ENCODE data around the gene POLR3B.

The POLR3B gene

DNA sequence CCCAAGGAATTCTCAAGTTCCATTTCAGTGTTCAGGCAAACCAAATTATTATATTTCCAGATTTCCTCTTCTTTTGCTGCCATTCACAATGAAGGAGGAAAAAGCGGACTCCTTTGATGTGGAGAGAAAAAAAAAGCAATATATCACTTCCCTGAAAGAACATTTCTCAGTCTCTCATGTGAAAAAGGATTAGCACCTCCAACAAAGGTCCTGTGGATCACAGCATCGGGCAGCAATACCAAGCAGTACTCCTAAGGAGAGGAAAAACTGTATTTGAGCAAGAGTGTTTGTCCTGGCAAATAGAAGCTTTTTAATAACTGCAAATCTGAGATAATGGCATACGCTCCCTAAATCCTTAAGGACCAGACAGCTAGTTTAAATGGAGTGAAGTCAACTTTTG lies 131.3 kb downstream of the POLR3B start:
- no peak for DNase-seq
- Mint-ChIP-seq H3K9me3 (no peaks in the 10 kb centered on the region), H3K27me3 (no peaks in the 10 kb centered on the region), H3K27ac (no peak overlapping the region), H3K4me3 (no peak overlapping the region), H3K36me3 (peaks cover 13 to 38% of the 10 kb centered on the region in 2 donors), H3K4me1 (peaks cover 4 to 7% of the 10 kb centered on the region in 2 donors)
- no peak for ATAC-seq (replicated peaks)

DNA sequence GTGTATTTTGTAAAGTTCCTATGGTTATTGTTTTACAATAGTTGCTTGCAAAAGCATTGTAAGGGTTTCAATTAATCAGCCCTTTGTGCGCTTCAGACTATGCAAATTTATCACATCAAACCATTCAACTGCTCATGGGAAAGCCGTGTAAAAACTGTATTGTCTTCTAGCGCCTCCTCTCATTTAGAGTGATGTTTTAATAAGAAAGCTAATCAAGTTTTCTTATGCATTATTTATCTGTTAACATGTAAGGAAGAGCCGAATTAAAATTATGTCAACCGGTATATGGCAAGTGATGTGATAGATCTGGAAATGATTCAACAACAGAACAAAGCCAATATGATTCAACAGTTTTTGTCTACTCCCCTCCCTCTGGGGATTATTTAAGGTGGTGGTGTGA lies 132.7 kb downstream of the POLR3B start:
- no peaks in the 10 kb centered on the region for H3K27me3 Mint-ChIP-seq
- H3K36me3 Mint-ChIP-seq, result peaks cover 3 to 28% of the 10 kb centered on the region in 2 donors
- H3K27ac Mint-ChIP-seq, result no peak overlapping the region
- DNase-seq (no peak), ATAC-seq (replicated peaks) (no peak)
- no peaks in the 10 kb centered on the region for H3K9me3 Mint-ChIP-seq
- no peak overlapping the region for H3K4me3 Mint-ChIP-seq
- peaks cover 4 to 7% of the 10 kb centered on the region in 2 donors for H3K4me1 Mint-ChIP-seq

DNA sequence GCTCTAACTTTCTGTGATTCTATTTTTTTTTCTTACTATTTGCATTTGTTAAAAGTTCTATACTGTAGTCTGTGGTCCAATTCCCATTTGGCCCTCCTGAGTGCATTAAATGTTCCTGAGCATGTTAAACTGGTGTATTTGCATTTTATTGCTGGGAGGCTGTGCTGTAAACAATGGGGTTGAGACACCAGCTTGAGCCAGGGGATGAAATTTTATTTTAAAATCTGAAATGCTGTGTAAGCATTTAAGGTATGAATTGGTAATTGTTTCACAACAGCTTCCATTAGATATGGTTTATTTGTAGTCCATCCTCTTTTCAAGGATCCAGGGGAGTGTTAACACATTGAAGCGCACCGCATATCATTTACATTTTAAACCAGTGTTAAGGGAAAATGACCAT lies 135.3 kb downstream of the POLR3B start:
- no peak for ATAC-seq (replicated peaks)
- Mint-ChIP-seq H3K9me3 (no peaks in the 10 kb centered on the region), H3K4me3 (no peak overlapping the region), H3K36me3 (peaks cover 6 to 31% of the 10 kb centered on the region in 2 donors), H3K27ac (no peak overlapping the region), H3K27me3 (no peaks in the 10 kb centered on the region), H3K4me1 (peaks cover under 1 to 2% of the 10 kb centered on the region in 2 donors)
- no peak for DNase-seq

DNA sequence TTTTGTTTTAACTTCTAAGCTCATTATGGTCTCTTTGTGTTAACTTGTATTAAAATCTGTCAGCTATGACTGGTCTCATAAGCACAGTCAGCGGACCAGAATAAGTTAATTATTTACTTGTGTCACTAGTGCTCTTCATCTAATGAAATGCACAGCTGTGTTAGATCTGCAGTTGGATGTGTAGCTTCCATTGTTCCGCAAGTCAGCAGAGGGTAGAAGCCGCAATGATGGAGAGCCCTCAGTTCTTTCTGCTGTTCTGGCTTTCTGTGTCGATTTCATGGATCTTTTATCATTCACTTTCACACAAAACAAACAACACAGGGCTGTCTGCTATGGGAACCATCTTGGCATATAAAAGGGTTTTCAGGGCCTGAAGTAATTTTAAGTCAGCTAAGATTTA lies 136.0 kb downstream of the POLR3B start:
- no peaks in the 10 kb centered on the region for H3K27me3 Mint-ChIP-seq
- no peaks in the 10 kb centered on the region for H3K4me1 Mint-ChIP-seq
- H3K4me3 Mint-ChIP-seq, result no peak overlapping the region
- peaks cover 13 to 37% of the 10 kb centered on the region in 2 donors for H3K36me3 Mint-ChIP-seq
- no peak overlapping the region for H3K27ac Mint-ChIP-seq
- ATAC-seq (replicated peaks) (no peak), DNase-seq (no peak)
- no peaks in the 10 kb centered on the region for H3K9me3 Mint-ChIP-seq

DNA sequence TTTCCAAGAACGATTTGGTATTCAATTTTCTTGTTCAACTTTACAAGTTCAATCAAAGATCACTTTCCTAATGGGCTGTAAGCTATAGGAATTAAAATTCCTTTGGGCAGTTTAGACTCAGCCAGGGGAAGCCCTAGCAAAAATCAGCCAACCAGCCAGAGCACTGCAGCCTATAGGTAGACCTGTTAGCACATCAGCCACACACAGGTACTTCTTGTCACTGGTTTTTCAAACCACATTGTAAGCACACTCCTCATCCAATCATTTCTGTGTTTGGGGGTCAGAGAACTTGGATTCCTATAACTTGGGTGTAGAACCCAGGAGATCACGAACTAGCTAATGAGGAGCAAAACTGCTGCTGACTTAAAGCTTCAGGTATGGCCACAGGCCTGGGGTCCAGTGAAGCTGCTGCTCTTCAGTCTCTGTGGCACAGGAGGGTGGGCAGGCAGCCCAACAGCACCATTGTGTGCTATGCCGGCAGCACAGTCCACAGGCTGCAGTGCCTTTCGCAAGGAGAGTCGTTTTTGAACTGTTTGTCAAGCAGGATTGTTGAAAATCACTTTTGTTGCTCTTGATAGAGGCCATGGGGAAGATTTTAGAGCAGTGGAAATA lies 137.9 kb downstream of the POLR3B start:
- no peak for ATAC-seq (replicated peaks)
- peaks cover 21 to 49% of the 10 kb centered on the region in 2 donors for H3K36me3 Mint-ChIP-seq
- no peak for DNase-seq
- H3K27ac Mint-ChIP-seq, result no peak overlapping the region
- H3K4me1 Mint-ChIP-seq, result no peaks in the 10 kb centered on the region
- H3K9me3 Mint-ChIP-seq, result no peaks in the 10 kb centered on the region
- H3K27me3 Mint-ChIP-seq, result no peaks in the 10 kb centered on the region
- H3K4me3 Mint-ChIP-seq, result no peak overlapping the region

DNA sequence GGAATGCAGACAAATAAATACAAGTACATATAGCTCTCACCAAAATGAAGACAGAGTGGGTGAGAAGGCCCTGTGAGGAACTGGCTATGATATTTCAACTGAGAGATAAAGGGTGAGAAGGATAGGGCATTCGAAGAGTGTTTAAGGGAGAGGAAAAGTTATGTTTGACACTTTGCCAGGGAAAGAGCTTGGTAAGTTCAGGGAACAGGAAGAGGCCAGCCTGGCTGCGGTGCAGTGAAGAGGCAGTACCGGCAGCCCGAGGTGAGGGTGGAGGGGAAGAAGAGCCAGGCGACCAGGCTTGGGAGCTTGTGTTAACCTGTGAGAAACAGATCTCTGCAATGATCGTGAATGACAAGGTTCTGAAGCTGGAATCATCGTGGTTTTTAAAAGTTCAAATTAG lies 140.5 kb downstream of the POLR3B start:
- Mint-ChIP-seq H3K27ac (no peak overlapping the region), H3K4me1 (no peaks in the 10 kb centered on the region), H3K4me3 (no peak overlapping the region), H3K27me3 (no peaks in the 10 kb centered on the region), H3K9me3 (no peaks in the 10 kb centered on the region), H3K36me3 (peaks cover 39 to 60% of the 10 kb centered on the region in 2 donors)
- ATAC-seq (replicated peaks) (no peak), DNase-seq (no peak)

DNA sequence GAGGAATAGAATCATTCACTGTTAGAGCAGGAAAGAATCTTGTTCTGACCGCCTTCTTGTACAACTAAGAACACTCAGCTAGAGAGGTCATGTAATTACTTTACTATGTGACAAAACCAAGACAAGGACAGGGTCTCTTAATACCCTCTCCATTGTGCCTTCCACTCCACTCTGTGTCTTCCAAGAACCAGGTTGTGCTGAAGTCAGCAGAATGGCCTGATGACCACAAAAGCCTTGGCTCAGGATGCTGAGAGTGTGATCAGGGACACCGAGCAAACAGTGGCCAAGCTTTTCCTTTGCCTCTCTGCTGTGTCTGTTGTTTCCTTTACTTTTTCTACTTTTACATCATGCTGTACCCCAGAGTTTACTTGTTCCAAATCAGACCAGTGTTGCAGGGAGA lies 142.1 kb downstream of the POLR3B start:
- H3K27ac Mint-ChIP-seq, result no peak overlapping the region
- no peaks in the 10 kb centered on the region for H3K4me1 Mint-ChIP-seq
- DNase-seq (no peak), ATAC-seq (replicated peaks) (no peak)
- peaks cover 41 to 60% of the 10 kb centered on the region in 2 donors for H3K36me3 Mint-ChIP-seq
- H3K4me3 Mint-ChIP-seq, result no peak overlapping the region
- H3K9me3 Mint-ChIP-seq, result no peaks in the 10 kb centered on the region
- no peaks in the 10 kb centered on the region for H3K27me3 Mint-ChIP-seq

DNA sequence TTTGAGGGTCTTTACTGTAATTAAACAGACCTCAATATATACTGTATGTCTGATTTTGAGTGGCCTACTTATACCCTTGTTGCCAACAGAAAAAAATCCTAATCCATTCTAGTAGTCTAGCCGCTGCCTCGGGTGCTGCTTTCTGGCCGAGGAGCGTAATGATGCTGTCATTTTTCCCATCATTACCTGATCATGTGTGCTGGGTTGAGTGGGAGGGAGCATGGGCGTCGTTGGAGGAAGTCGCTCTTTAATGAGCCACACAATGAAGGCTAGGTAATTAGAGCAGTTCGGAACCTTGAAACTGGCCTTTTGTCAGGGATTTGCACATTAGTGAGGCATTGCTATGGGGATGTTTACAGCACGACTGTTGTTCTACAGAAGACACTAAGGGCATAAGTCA lies 149.1 kb downstream of the POLR3B start:
- H3K9me3 Mint-ChIP-seq, result no peaks in the 10 kb centered on the region
- no peak overlapping the region for H3K4me3 Mint-ChIP-seq
- DNase-seq, result no peak
- peaks cover 44 to 67% of the 10 kb centered on the region in 2 donors for H3K36me3 Mint-ChIP-seq
- no peaks in the 10 kb centered on the region for H3K27me3 Mint-ChIP-seq
- H3K27ac Mint-ChIP-seq, result no peak overlapping the region
- no peaks in the 10 kb centered on the region for H3K4me1 Mint-ChIP-seq
- ATAC-seq (replicated peaks), result no peak

DNA sequence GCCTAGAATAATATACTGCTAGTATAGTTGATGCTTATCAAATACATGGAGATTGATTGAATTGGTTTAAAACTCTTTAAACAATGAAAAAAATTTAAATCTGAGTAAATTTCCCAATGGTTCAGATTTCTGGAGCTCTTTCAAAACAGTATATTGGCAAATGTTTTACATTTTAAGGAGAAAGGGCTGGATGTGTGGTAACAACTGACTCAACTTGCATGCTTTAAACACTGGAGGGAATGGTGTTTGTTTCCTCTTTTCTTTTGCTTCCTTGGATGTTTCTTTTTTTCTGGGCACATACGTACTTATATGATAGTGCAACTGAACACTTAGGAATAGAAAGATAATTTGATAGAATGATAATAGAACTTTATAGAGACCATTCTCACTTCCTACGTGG lies 151.4 kb downstream of the POLR3B start:
- Mint-ChIP-seq H3K36me3 (peaks cover 36 to 66% of the 10 kb centered on the region in 2 donors), H3K4me3 (no peak overlapping the region), H3K27me3 (no peaks in the 10 kb centered on the region), H3K9me3 (peaks cover 2 to 4% of the 10 kb centered on the region in 2 donors), H3K27ac (no peak overlapping the region), H3K4me1 (no peaks in the 10 kb centered on the region)
- ATAC-seq (replicated peaks) (no peak), DNase-seq (no peak)

DNA sequence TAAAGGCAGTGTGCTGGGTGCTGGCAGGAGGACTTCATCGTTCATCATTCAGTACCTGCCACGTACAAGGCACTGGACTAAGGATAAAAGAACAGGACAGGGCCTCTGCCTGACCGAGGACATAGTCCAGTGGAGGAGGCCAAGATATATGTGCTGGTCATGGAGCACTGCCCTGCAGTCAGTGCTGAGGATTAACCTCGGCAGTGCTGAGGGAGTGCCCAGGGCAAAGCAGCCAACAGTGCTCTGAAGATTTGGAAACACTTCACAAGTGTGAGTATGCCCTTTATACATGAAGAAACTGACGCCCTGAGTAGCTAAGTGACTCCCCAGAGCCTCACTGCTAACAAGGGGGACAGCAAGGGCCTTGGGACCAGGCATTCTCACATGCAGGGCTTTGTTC lies 153.8 kb downstream of the POLR3B start:
- Mint-ChIP-seq H3K27me3 (no peaks in the 10 kb centered on the region), H3K4me1 (no peaks in the 10 kb centered on the region)
- ATAC-seq (replicated peaks), result no peak

DNA sequence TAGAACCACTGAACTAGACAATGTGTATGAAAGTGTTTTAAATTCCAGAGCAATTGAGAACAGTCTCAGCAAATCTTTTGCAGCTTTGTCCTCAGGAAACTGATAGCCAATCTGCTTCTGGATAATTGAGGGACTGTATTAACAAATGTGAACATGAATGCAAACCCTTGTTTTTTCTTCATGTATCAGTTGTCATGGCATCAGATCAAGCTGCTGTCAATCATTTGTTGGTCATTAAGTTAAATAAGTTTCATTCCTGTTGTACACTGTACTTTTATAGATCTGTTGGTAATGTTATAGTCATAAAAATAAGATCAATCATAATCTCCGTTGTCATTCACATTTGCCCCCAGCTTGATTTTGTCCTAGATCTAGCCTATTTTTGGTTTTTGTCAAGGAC lies 159.8 kb downstream of the POLR3B start:
- peaks cover 8 to 19% of the 10 kb centered on the region in 2 donors for H3K27me3 Mint-ChIP-seq
- ATAC-seq (replicated peaks), result no peak

More for the DNA sequence above, 153.8 kb downstream of the POLR3B start:
- Mint-ChIP-seq H3K36me3 (peaks cover 28 to 47% of the 10 kb centered on the region in 2 donors), H3K9me3 (peaks cover 2 to 4% of the 10 kb centered on the region in 2 donors), H3K27ac (no peak overlapping the region), H3K4me3 (no peak overlapping the region)
- no peak for DNase-seq

DNA sequence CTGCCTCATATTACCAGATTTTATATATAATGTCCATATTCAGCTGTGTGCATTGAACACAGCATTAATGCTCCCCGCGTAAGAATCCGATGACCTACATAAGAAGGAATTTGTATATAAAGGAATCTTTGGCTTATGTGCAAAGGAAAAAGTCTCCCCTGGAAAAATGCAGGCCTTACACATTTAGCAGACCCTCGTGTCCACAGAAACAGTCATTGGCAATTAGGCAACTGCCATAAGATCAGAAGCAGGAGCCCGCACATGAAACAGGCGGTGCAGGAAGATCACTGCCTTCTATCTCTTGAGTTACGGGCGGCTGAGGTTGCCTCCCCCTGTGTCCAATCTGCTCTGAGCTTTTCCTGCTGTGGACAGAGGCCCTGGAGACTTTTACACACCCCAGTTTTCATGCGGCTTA lies 162.1 kb downstream of the POLR3B start:
- Mint-ChIP-seq H3K4me3 (no peak overlapping the region), H3K27me3 (peaks cover 14 to 39% of the 10 kb centered on the region in 2 donors), H3K9me3 (peaks cover 0 to 1% of the 10 kb centered on the region in 2 donors), H3K4me1 (peaks cover 0 to 2% of the 10 kb centered on the region in 2 donors), H3K27ac (no peak overlapping the region), H3K36me3 (no peaks in the 10 kb centered on the region)
- ATAC-seq (replicated peaks) (no peak), DNase-seq (no peak)

More for the DNA sequence above, 159.8 kb downstream of the POLR3B start:
- Mint-ChIP-seq H3K4me3 (no peak overlapping the region), H3K36me3 (peaks cover 4 to 10% of the 10 kb centered on the region in 2 donors), H3K4me1 (no peaks in the 10 kb centered on the region), H3K27ac (no peak overlapping the region), H3K9me3 (peaks cover 2 to 4% of the 10 kb centered on the region in 2 donors)
- no peak for DNase-seq

DNA sequence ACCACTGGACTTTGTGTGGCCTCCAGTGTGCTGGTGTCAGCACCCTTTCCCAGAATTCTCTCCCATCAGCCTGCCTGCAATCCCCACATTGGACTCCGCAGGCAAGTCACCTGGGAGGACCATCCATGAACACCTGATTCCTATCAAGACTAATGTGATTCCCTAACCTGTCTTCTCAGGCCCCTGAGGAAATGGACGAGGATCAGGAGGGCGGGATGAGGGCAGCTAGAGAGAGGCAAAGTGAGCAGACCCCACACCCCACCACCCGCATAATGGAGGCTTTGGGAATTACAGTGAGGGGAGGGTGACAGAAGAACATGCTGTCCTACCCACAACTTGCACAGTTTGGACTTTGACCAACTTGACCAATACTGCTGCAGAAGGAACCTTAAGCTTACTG lies 164.4 kb downstream of the POLR3B start:
- H3K4me1 Mint-ChIP-seq, result peaks cover 0 to 2% of the 10 kb centered on the region in 2 donors
- DNase-seq (no peak), ATAC-seq (replicated peaks) (no peak)
- no peak overlapping the region for H3K27ac Mint-ChIP-seq
- H3K36me3 Mint-ChIP-seq, result no peaks in the 10 kb centered on the region
- peaks cover 15 to 40% of the 10 kb centered on the region in 2 donors for H3K27me3 Mint-ChIP-seq
- H3K4me3 Mint-ChIP-seq, result no peak overlapping the region
- peaks cover 0 to 1% of the 10 kb centered on the region in 2 donors for H3K9me3 Mint-ChIP-seq

DNA sequence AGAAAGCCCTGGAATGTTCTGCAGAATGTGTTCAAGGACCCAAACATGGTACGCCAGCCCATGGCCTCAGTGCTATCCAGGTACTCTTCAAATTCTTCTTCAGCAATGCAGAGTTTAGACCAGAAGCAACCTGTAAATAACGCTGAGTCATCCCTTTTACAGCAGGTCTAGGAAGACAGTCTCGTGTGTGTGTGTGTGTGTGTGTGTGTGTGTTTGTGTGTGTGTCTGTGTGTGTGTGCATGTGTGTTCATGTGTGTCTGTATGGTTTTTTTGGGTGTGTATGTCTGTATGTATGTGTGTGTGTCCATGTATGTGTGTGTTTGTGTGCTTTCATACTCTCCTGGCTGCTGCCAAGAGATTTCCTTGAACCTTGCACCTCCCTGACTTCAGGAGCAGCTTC lies 165.2 kb downstream of the POLR3B start:
- Mint-ChIP-seq H3K4me1 (peaks cover 0 to 2% of the 10 kb centered on the region in 2 donors), H3K4me3 (no peak overlapping the region), H3K9me3 (peaks cover 0 to 1% of the 10 kb centered on the region in 2 donors), H3K27ac (no peak overlapping the region), H3K36me3 (no peaks in the 10 kb centered on the region), H3K27me3 (peaks cover 23 to 48% of the 10 kb centered on the region in 2 donors)
- no peak for ATAC-seq (replicated peaks)
- DNase-seq, result no peak

DNA sequence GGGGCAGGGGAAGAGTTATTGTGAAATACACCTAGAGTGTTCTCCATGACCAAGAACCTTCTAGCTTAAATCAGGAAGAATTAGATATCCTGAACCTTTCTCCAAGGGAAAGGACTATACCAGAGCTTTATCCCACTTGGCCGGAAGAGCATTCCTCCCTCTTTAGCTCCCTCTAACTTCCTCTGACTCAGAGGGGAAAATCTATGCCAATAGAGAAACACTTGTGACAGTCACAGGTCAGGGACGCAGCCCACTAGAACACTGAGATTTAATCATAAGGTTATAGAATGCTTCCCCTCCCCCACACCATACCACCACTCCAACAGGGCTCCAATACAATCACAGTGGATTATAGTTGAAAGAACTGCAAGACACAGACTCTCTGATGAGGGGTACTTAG lies 169.8 kb downstream of the POLR3B start:
- H3K36me3 Mint-ChIP-seq, result no peaks in the 10 kb centered on the region
- DNase-seq (no peak), ATAC-seq (replicated peaks) (no peak)
- peaks cover 7 to 11% of the 10 kb centered on the region in 2 donors for H3K9me3 Mint-ChIP-seq
- no peak overlapping the region for H3K27ac Mint-ChIP-seq
- H3K4me3 Mint-ChIP-seq, result no peak overlapping the region
- peaks cover 16 to 38% of the 10 kb centered on the region in 2 donors for H3K27me3 Mint-ChIP-seq
- H3K4me1 Mint-ChIP-seq, result peaks cover 0 to 2% of the 10 kb centered on the region in 2 donors

All from stimulated activated naive B cell treated with anti-CD40 and anti-IgM and Interleukin-4, amounts not matched to agents 10 μg/mL and 1 μg/mL and 100 μg/mL, for 72 hours (primary cell).